PC-3 (cell line): Measurements from ENCODE around the gene ATIC. TPM values are rescaled to one million over a fixed set of nuclear protein-coding genes. Genes with fewer than 3 reads are reported as not detected.

Experiments used
- ATAC-seq: fragments of 200-7000 bp; cut with Tn5 transposase; 2 replicates; pipeline ENCODE4 v1.9.1; 2020; ENCODE audit warnings: mild to moderate bottlenecking, moderate library complexity
- BruUV-seq: library from RNA; stranded (reverse); fragments of 400-500 nt; replicated peaks from 2 replicates; lab custom pipeline; 2021; lab: Mats Ljungman, UMichigan
- CTCF ChIA-PET: fragments of 300-600 bp; sonication (Branson Sonifier 250); formaldehyde crosslinking; loops from one replicate; lab custom pipeline; 2022; ENCODE audit warnings: antibody characterized with exemption; lab: Charles Lee
- POLR2A ChIA-PET: fragments of 300-600 bp; sonication (Branson Sonifier 250); formaldehyde crosslinking; loops from one replicate; lab custom pipeline; 2022; ENCODE audit warnings: antibody characterized with exemption; ENCODE audit not compliant: unreplicated experiment; lab: Charles Lee
- DNase-seq: peaks from one replicate; pipeline ENCODE4 v3.0.0-alpha.2; 2015
- H2AFZ ChIP-seq: fragments of 300-600 bp; sonication (generic); 2 replicates; pipeline ENCODE4 v1.6.0; 2016; ENCODE audit warnings: antibody characterized with exemption, low read length
- H3F3A ChIP-seq: fragments of 300-600 bp; sonication (generic); one replicate; pipeline ENCODE4 v1.6.0; 2017; ENCODE audit warnings: antibody characterized with exemption, low read length, control low read depth, mild to moderate bottlenecking; ENCODE audit not compliant: unreplicated experiment
- H3K27ac ChIP-seq: fragments of 300-600 bp; sonication (generic); 2 replicates; pipeline ENCODE4 v1.5.1; 2016; ENCODE audit warnings: mild to moderate bottlenecking, low read length
- H3K27me3 ChIP-seq: fragments of 300-600 bp; sonication (generic); 2 replicates; pipeline ENCODE4 v1.6.1; 2016; ENCODE audit warnings: low read length, mixed read lengths
- H3K36me3 ChIP-seq: fragments of 300-600 bp; sonication (generic); 2 replicates; pipeline ENCODE4 v1.6.1; 2016; ENCODE audit warnings: low read depth, mixed run types, low read length, mixed read lengths
- H3K4me1 ChIP-seq: fragments of 300-600 bp; sonication (generic); 2 replicates; pipeline ENCODE4 v1.5.1; 2016; ENCODE audit warnings: low read length; ENCODE audit not compliant: insufficient read depth
- H3K4me2 ChIP-seq: fragments of 300-600 bp; sonication (generic); 2 replicates; pipeline ENCODE4 v1.6.0; 2016; ENCODE audit warnings: low read length
- H3K4me3 ChIP-seq: fragments of 300-600 bp; sonication (generic); 2 replicates; pipeline ENCODE4 v1.5.1; 2016; ENCODE audit warnings: mild to moderate bottlenecking, low read length, mixed read lengths
- H3K79me2 ChIP-seq: fragments of 300-600 bp; sonication (generic); 2 replicates; pipeline ENCODE4 v1.6.1; 2017; ENCODE audit warnings: low read length, mixed read lengths
- H3K9ac ChIP-seq: fragments of 300-600 bp; sonication (generic); 2 replicates; pipeline ENCODE4 v1.6.0; 2016; ENCODE audit warnings: mild to moderate bottlenecking, low read length
- H3K9me2 ChIP-seq: fragments of 300-600 bp; sonication (generic); replicated peaks from 2 replicates; pipeline ENCODE4 v1.6.1; 2016; ENCODE audit warnings: mixed run types, low read length, mixed read lengths
- H3K9me3 ChIP-seq: fragments of 300-600 bp; sonication (generic); 2 replicates; pipeline ENCODE4 v1.6.1; 2016; ENCODE audit warnings: low read length, mixed read lengths
- H4K20me1 ChIP-seq: fragments of 300-600 bp; sonication (generic); 2 replicates; pipeline ENCODE4 v1.6.1; 2016; ENCODE audit warnings: low read length, mixed read lengths
- CTCF ChIP-seq: fragments of 300-600 bp; sonication (generic); conservative IDR thresholded peaks from 2 replicates; pipeline ENCODE4 v1.5.1; 2017; ENCODE audit warnings: antibody characterized with exemption, low read depth, mild to moderate bottlenecking, low read length
- EZH2 ChIP-seq: fragments of 300-600 bp; sonication (generic); IDR thresholded peaks from one replicate; pipeline ENCODE4 v1.6.1; 2017; ENCODE audit warnings: antibody characterized with exemption, mild to moderate bottlenecking, low read length; ENCODE audit not compliant: unreplicated experiment
- EZH2phosphoT487 ChIP-seq: fragments of 300-600 bp; sonication (generic); IDR thresholded peaks from 2 replicates; pipeline ENCODE4 v1.6.1; 2018; ENCODE audit warnings: mild to moderate bottlenecking, antibody characterized with exemption, low read length, borderline replicate concordance
- intact Hi-C: fragments of 100-400 bp; cut with micrococcal nuclease; formaldehyde crosslinking; loops from 2 replicates; pipeline ENCODE4 v1.9.0; 2023
- total RNA-seq: library from RNA; depleted of rRNA; stranded (reverse); fragments of >200 nt; gene quantifications from 2 replicates; pipeline ENCODE4 v1.2.3, GENCODE V29; 2014

The ATIC gene
- total RNA-seq, 1 experiment from 2014 or later: 41.7 TPM

GRCh38 chr2:215378045-215378444 is 66.2 kb downstream of the ATIC start:
- no peak overlapping the region for H3K27ac ChIP-seq
- POLR2A ChIA-PET: no interaction called here
- H3K36me3 ChIP-seq: peaks cover 52% of the 10 kb centered on the region
- intact Hi-C loops: no loop called here
- no peak overlapping the region for H3K4me3 ChIP-seq
- no peaks in the 10 kb centered on the region for H3K79me2 ChIP-seq
- no peaks in the 10 kb centered on the region for H4K20me1 ChIP-seq
- H3K9me3 ChIP-seq: no peaks in the 10 kb centered on the region
- no peaks in the 10 kb centered on the region for H3K27me3 ChIP-seq
- CTCF ChIA-PET: no interaction called here
- BruUV-seq: no TSS peak
- TF ChIP-seq CTCF: no peak
- no peak for TF ChIP-seq EZH2
- no peak for TF ChIP-seq EZH2phosphoT487
- no peaks in the 10 kb centered on the region for H3F3A ChIP-seq
- no peak overlapping the region for H2AFZ ChIP-seq
- H3K9ac ChIP-seq: no peak overlapping the region
- H3K4me2 ChIP-seq: no peak overlapping the region
- H3K4me1 ChIP-seq: no peaks in the 10 kb centered on the region
- no peak for DNase-seq
- no peak for ATAC-seq
- H3K9me2 ChIP-seq: no peaks in the 10 kb centered on the region

- Histone ChIP-seq H3K27me3 (no peaks in the 10 kb centered on the region), H4K20me1 (no peaks in the 10 kb centered on the region), H3K4me3 (no peak overlapping the region), H3K36me3 (peaks cover 54% of the 10 kb centered on the region), H2AFZ (no peak overlapping the region), H3K9me2 (no peaks in the 10 kb centered on the region), H3K9ac (no peak overlapping the region), H3K4me2 (no peak overlapping the region), H3K4me1 (no peaks in the 10 kb centered on the region), H3F3A (no peaks in the 10 kb centered on the region), H3K9me3 (no peaks in the 10 kb centered on the region), H3K79me2 (no peaks in the 10 kb centered on the region), H3K27ac (no peak overlapping the region)
- ChIA-PET CTCF (no interaction called here), POLR2A (no interaction called here)
- BruUV-seq: no TSS peak
- intact Hi-C loops: no loop called here
- no peak for TF ChIP-seq EZH2
- TF ChIP-seq CTCF: no peak
- TF ChIP-seq EZH2phosphoT487: no peak
- DNase-seq (no peak), ATAC-seq (no peak)
Measured at GRCh38 chr2:215379039-215379438, 67.2 kb downstream of the ATIC start.

- Histone ChIP-seq H3K4me1 (no peaks in the 10 kb centered on the region), H3K27ac (no peak overlapping the region), H3K9me3 (no peaks in the 10 kb centered on the region), H3K4me2 (no peak overlapping the region), H3K9me2 (no peaks in the 10 kb centered on the region), H3K36me3 (peaks cover 50% of the 10 kb centered on the region), H3K79me2 (no peaks in the 10 kb centered on the region), H3K27me3 (no peaks in the 10 kb centered on the region), H4K20me1 (no peaks in the 10 kb centered on the region), H3K9ac (no peak overlapping the region), H2AFZ (no peak overlapping the region), H3F3A (no peaks in the 10 kb centered on the region), H3K4me3 (no peak overlapping the region)
- TF ChIP-seq EZH2 (no peak), CTCF (no peak), EZH2phosphoT487 (no peak)
- intact Hi-C loops: no loop called here
- TSS peak; percentile 21 for BruUV-seq
- CTCF ChIA-PET: no interaction called here
- ATAC-seq (no peak), DNase-seq (no peak)
- POLR2A ChIA-PET: no interaction called here
Measured at GRCh38 chr2:215379948-215380347, 68.1 kb downstream of the ATIC start.
